Testis (tissue), 3 donors: ENCODE results near the gene HTR3D. TPM values are rescaled to one million over a fixed set of nuclear protein-coding genes. Genes with fewer than 3 reads are reported as not detected.
"Not testable (repeated sequence)": the region's sequence is repeated elsewhere in the genome, so short reads cannot be mapped to it uniquely, and the experiment has no call there.

ENCODE experiments used
- DNase-seq: peaks from one replicate; pipeline ENCODE4 v3.0.0-alpha.2; 2019
- H3K27ac ChIP-seq, 2 donors: fragments of 200-600 bp; sonication (generic); one replicate each; pipeline ENCODE4 v1.5.1; 2019
- H3K27me3 ChIP-seq: fragments of 200-600 bp; sonication (generic); one replicate; pipeline ENCODE4 v1.5.1; 2019
- H3K36me3 ChIP-seq: fragments of 200-600 bp; sonication (generic); one replicate; pipeline ENCODE4 v1.5.1; 2017; ENCODE audit warnings: low read depth; ENCODE audit errors: missing control alignments
- H3K4me1 ChIP-seq: fragments of 200-600 bp; sonication (generic); one replicate; pipeline ENCODE4 v1.5.1; 2019
- H3K4me3 ChIP-seq, 2 donors: fragments of 200-600 bp; sonication (generic); one replicate each; pipeline ENCODE4 v1.5.1; 2017 to 2019
- H3K9me3 ChIP-seq: fragments of 200-600 bp; sonication (generic); one replicate; pipeline ENCODE4 v1.5.1; 2017
- POLR2A ChIP-seq: fragments of 450-650 bp; IDR thresholded peaks from one replicate; pipeline ENCODE4 v1.6.1; 2017; ENCODE audit warnings: antibody characterized with exemption, mild to moderate bottlenecking, moderate library complexity
- WGBS, 2 donors: methylation state at CpG; one replicate each; pipeline ENCODE4 v1.1.5; 2018; 5-methylcytosine and 5-hydroxymethylcytosine counted together
- intact Hi-C: fragments of 100-400 bp; cut with DNase I; formaldehyde crosslinking; loops from one replicate; pipeline ENCODE4 v1.15.1; 2023; ENCODE audit warnings: low total_unique reads
- polyA plus RNA-seq: library from polyadenylated mRNA; stranded (reverse); fragments of 350-450 nt; fragmentation: Illumina TruSeq; extraction: RNeasy Lipid Tissue Mini Kit (QIAGEN cat#74804); gene quantifications from one replicate; pipeline ENCODE4 v1.2.3, GENCODE V29; 2014; ENCODE audit warnings: low read depth, low replicate concordance; ENCODE audit not compliant: insufficient read depth
- total RNA-seq, 2 donors: library from RNA; depleted of rRNA; stranded (reverse); fragments of >200 nt; gene quantifications; one replicate each; pipeline ENCODE4 v1.2.3, GENCODE V29; 2016
- TF ChIP-seq, protein P1 (sequence below), 3 experiments: fragments of 450-650 bp in 2 of 3; fragments of 200-600 bp in 1 of 3; sonication (generic) in 1 of 3; IDR thresholded peaks; one replicate each; pipeline ENCODE4 v1.5.1; 2016 to 2019; ENCODE audit warnings: antibody characterized with exemption in 3 of 3, mild to moderate bottlenecking in 2 of 3, moderate library complexity in 1 of 3

The HTR3D gene
- total and polyA plus RNA-seq, 3 donors from 2014 or later = not detected

GRCh38 chr3:184016811-184017671 lies 14.5 kb upstream of the HTR3D start:
- peak overlapping the region; percentile 8 to 81 for H3K27ac ChIP-seq
- WGBS, 2 donors = 6 to 24% methylated on average over 9 to 55 of the region's 57 CpGs
- no peaks in the 10 kb centered on the region for H3K27me3 ChIP-seq

DNA sequence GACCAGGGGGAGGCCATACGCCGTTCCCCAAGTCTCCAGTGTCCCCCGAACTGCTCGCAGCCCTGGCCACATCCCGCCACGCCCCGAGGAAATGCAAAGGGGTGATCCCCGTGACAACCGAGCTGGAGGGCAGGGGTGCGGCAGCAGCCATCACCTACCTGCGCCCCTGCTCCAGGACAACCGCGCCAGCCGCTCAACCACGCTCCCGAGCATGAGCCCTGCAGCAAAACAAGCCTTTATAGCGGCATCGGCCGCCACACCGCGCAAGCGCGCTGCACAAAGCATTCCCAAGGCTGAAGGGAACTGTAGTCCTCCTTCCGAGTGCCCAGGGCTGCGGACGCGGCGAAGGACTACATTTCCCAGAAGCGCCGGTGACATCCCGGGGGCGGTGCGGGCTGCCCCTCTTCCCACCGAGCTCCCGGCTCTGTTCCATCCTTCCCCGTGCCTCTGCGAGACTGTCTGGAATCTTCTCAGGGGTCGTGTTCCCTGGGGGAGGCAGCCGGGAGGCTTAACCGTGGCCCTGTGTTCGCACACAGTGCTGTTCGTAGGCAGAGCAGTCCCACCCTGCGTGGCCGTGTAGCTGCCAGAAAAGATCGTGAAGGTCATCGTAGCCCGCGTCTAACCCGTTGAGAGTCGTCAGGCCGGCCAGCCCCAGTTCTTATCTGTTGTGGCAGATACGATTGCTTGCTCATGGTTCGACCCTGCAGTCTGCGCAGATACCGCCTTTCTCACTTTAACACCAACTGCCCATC lies 13.7 kb upstream of the HTR3D start, which contains the start of gene ABCC5:
TSS of gene ABCC5 (minus strand) at position 213 of the 752 bp plus-strand sequence. CDS start 3,492 bp downstream, outside the sequence.
- peaks cover 15% of the 10 kb centered on the region for H3K4me1 ChIP-seq
- 0% methylated on average over 34 to 48 of the region's 55 CpGs for WGBS, 2 donors
- DNase-seq = peak; percentile 96
- no peaks in the 10 kb centered on the region for H3K9me3 ChIP-seq
- H3K27ac ChIP-seq = peak within 1 kb of the TSS; percentile 8 to 81
- no peak for TF ChIP-seq POLR2A
- TF ChIP-seq, protein P1, sequence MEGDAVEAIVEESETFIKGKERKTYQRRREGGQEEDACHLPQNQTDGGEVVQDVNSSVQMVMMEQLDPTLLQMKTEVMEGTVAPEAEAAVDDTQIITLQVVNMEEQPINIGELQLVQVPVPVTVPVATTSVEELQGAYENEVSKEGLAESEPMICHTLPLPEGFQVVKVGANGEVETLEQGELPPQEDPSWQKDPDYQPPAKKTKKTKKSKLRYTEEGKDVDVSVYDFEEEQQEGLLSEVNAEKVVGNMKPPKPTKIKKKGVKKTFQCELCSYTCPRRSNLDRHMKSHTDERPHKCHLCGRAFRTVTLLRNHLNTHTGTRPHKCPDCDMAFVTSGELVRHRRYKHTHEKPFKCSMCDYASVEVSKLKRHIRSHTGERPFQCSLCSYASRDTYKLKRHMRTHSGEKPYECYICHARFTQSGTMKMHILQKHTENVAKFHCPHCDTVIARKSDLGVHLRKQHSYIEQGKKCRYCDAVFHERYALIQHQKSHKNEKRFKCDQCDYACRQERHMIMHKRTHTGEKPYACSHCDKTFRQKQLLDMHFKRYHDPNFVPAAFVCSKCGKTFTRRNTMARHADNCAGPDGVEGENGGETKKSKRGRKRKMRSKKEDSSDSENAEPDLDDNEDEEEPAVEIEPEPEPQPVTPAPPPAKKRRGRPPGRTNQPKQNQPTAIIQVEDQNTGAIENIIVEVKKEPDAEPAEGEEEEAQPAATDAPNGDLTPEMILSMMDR (IDR thresholded peaks at IDR 0.05) = peak in 1 of 3 experiments; percentile 56
- H3K36me3 ChIP-seq = no peaks in the 10 kb centered on the region
- peak within 1 kb of the TSS; percentile 86 to 99 for H3K4me3 ChIP-seq
- intact Hi-C loops = loop anchor here (10.0 kb wide), 1 partner anchor 123 kb away; no protein-coding TSS in a partner anchor
- H3K27me3 ChIP-seq = no peaks in the 10 kb centered on the region

More at GRCh38 chr3:184016811-184017671, 14.5 kb upstream of the HTR3D start:
- H3K9me3 ChIP-seq = no peaks in the 10 kb centered on the region
- peak overlapping the region; percentile 86 to 99 for H3K4me3 ChIP-seq
- no peaks in the 10 kb centered on the region for H3K36me3 ChIP-seq
- peak; percentile 69 for DNase-seq
- no peak for TF ChIP-seq POLR2A
- TF ChIP-seq, protein P1 (IDR thresholded peaks at IDR 0.05) = peak; percentile 92 to 99 (median 94)
- H3K4me1 ChIP-seq = peaks cover 15% of the 10 kb centered on the region
- intact Hi-C loops = loop anchor here (10.0 kb wide), 1 partner anchor 122 kb away; no protein-coding TSS in a partner anchor

- peak overlapping the region; percentile 86 to 99 for H3K4me3 ChIP-seq
- intact Hi-C loops = loop anchor here (10.0 kb wide), 1 partner anchor 124 kb away; no protein-coding TSS in a partner anchor
- no peak for DNase-seq
- H3K27me3 ChIP-seq = no peaks in the 10 kb centered on the region
- no peak for TF ChIP-seq POLR2A
- TF ChIP-seq, protein P1 (IDR thresholded peaks at IDR 0.05) = no peak
- H3K9me3 ChIP-seq = no peaks in the 10 kb centered on the region
- no peaks in the 10 kb centered on the region for H3K36me3 ChIP-seq
- H3K27ac ChIP-seq = peak overlapping the region; percentile 8 to 81
- peaks cover 15% of the 10 kb centered on the region for H3K4me1 ChIP-seq
- 62 to 66% methylated on average over 21 of the region's 21 CpGs for WGBS, 2 donors
These were observed 13.0 kb upstream of the HTR3D start for GRCh38 chr3:184018424-184018973.

DNA sequence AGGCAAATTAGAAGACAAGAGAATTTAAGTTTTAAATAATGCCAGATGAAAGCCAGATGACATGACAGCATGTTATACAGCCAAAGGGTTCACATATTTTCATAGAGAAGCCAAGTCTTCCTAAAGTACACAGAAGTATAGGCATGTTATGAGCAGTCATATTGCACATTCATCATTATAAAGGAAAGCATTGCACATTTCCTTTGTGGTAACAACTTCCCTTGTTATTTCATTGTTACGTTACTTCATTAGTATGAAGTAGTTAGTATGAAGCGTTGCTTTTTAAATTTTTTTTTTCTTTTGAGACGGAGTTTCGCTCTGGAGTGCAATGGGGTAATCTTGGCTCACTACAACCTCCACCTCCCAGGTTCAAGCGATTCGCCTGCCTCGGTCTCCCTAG lies 9.2 kb upstream of the HTR3D start:
- intact Hi-C loops = no loop called here
- Histone ChIP-seq H3K9me3 (no peaks in the 10 kb centered on the region), H3K36me3 (no peaks in the 10 kb centered on the region), H3K4me1 (no peaks in the 10 kb centered on the region), H3K4me3 (no peak overlapping the region), H3K27me3 (no peaks in the 10 kb centered on the region), H3K27ac (no peak overlapping the region)
- WGBS, 2 donors = 73 to 74% methylated on average over 7 of the region's 7 CpGs
- no peak for DNase-seq
- no peak for TF ChIP-seq POLR2A
- TF ChIP-seq, protein P1 (IDR thresholded peaks at IDR 0.05) = no peak

DNA sequence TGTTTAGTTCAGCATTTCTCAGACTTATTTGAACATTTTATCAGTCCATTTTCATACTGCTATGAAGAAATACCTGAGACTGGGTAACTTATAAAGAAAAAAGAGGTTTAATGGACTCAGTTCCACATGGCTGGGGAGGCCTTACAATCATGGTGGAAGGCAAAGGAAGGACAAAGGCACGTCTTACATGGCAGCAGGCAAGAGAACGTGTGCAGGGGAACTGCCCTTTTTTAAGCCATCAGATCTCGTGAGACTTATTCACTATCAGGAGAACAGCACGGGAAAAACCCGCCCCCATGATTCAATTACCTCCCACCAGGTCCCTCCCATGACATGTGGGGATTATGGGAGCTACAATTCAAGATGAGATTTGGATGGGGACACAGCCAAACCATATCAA lies 6.3 kb upstream of the HTR3D start:
- H3K4me1 ChIP-seq, H3K4me3 ChIP-seq, DNase-seq, H3K36me3 ChIP-seq, H3K27ac ChIP-seq, intact Hi-C loops, H3K27me3 ChIP-seq, H3K9me3 ChIP-seq: not testable (repeated sequence)
- WGBS, 2 donors = 57 to 68% methylated on average over 5 of the region's 5 CpGs

GRCh38 chr3:184028275-184028890 lies 3.2 kb upstream of the HTR3D start:
- H3K9me3 ChIP-seq, H3K4me1 ChIP-seq, DNase-seq, H3K4me3 ChIP-seq, H3K27me3 ChIP-seq, intact Hi-C loops, H3K27ac ChIP-seq, H3K36me3 ChIP-seq: not testable (repeated sequence)
- whole genome bisulfite sequencing, 2 donors = 79 to 94% methylated on average over 1 of the region's 1 CpG
